HG03571 (cell line): ENCODE data around the gene GHITM.
"Not testable (repeated sequence)": the region's sequence is repeated elsewhere in the genome, so short reads cannot be mapped to it uniquely, and the experiment has no call there.

Source experiments
- ATAC-seq: cut with Tn5 transposase; IDR thresholded peaks from one replicate; pipeline ENCODE4 v1.9.1; 2021; ENCODE audit not compliant: unreplicated experiment

Gene GHITM

DNA sequence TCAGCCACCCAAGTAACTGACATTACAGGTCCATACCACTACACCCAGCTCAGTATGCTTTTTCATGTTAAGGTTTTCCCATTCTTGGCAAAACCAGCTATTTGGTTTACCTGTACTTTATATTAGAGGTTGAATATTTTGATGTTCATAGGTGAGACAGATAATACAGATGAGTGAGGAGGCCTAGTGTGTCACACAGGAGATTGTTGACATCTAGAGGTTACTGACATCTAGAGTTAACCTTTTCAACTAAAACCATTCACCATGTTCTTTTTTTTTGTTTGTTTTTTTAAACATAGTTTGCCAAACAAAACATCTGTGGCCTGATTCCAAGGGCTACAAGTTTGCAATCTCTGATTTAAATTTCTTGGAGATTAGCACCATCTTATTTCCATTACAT lies 8.0 kb downstream of the GHITM start:
- ATAC-seq: no peak

DNA sequence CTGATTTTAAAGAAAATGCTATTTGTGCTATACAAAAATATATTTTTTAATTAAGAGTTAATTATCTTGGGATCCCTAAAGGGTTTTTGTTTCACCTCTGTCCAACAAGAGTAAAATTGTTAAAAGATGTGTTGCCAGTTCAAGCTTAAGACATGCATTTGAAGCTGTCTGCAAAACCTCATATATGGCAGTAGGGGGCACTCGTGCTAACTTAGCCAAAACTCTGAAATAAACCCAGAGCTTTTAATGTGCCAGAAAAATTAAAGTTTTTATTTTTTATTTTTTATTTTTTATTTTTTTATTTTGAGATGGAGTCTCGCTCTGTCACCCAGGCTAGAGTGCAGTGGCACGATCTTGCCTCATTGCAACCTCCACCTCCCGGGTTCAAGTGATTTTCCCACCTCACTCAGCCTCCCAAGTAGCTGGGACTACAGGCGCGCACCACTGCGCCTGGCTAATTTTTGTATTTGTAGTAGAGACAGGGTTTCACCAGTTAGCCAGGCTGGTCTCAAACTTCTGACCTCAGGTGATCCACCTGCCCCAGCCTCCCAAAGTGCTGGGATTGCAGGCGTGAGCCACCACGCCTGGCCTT lies 8.8 kb downstream of the GHITM start:
- not testable (repeated sequence) for ATAC-seq

DNA sequence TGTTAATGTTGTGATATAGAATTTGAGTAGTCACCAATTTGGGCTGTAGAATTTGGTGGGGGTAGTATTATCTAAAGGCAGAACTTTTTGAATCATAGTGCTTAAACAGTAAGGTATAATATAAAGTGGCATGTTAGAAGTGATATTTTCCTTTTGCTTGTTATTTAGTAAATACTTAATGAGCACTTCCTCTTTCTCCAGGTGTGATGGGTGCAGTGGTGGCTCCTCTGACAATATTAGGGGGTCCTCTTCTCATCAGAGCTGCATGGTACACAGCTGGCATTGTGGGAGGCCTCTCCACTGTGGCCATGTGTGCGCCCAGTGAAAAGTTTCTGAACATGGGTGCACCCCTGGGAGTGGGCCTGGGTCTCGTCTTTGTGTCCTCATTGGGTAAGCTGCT lies 10.5 kb downstream of the GHITM start:
- ATAC-seq: no peak

DNA sequence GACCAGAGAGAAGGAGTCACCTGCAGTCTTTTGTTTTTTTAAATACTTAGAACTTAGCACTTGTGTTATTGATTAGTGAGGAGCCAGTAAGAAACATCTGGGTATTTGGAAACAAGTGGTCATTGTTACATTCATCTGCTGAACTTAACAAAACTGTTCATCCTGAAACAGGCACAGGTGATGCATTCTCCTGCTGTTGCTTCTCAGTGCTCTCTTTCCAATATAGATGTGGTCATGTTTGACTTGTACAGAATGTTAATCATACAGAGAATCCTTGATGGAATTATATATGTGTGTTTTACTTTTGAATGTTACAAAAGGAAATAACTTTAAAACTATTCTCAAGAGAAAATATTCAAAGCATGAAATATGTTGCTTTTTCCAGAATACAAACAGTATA lies 13.5 kb downstream of the GHITM start:
- no peak for ATAC-seq

DNA sequence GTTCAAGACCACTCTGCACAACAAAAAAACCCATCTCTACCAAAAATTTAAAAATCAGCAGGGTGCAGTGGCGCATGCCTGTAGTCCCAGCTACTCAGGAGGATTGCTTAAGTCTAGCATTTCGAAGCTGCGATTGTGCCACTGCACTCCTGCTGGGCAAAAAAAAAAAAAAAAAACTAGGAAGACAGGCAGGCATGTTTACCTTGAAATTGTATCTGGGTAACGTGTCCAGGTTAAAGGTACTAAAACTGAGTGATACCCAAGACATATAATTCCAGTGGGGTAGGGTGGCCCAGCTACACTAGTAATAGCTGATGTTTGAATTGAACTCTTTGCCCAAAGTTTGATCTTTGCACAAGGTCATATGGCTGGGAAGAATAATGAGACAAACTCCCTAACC lies 16.2 kb downstream of the GHITM start:
- no peak for ATAC-seq

DNA sequence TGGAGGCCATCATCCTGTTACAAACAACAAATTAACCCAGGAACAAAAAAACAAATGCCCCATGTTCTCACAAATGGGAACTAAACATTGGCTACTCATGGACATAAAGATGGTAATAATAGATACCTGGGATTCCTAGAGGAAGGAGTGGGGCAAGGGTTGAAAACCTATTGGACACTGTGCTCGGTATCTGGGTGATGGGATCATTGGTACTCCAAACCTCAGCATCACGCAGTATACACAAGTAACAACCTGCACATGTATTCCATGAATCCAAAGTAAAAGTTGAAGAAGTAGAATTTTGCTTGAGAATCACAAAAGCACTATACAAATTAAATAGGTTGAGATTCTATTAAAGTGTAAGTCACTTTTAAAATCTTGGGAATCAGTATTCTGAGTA lies 16.7 kb downstream of the GHITM start:
- no peak for ATAC-seq

DNA sequence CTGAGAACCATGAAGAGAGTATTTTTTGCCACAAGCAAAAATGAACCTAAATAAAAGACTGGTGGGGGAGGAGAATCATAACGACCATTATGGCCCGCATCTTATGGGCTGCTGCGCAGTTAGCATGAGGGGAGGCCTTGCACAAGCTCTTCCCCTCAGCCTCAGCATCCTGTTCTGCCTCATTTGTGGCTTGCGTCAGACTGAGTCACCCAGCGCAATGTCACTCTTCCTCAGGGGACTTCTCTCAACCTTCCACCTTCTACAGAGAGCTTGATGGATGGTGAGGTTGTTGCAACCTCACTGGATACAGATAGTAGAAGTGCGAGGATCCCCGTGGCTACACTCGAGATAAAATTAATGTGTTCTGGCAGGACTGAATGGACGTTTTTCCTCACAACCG lies 17.5 kb downstream of the GHITM start:
- ATAC-seq: no peak

DNA sequence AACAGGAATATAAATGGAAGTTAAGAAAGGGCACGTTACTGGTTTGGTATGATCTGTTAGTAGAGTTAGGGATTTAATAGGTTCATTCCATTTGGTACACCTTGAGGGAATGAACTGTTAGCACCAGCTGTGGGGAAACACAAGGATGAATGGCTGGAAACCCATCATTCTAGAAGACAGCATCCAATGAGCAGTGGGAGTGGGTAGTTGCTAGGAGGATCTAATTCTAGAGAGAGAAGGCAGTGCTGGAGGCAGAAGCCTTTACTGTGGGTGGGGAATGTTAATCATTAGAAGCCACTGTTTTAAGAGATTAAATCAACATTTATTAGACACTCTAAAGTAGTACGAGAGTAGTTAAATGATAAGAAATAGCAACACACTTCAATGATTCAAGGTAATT lies 18.8 kb downstream of the GHITM start:
- no peak for ATAC-seq

DNA sequence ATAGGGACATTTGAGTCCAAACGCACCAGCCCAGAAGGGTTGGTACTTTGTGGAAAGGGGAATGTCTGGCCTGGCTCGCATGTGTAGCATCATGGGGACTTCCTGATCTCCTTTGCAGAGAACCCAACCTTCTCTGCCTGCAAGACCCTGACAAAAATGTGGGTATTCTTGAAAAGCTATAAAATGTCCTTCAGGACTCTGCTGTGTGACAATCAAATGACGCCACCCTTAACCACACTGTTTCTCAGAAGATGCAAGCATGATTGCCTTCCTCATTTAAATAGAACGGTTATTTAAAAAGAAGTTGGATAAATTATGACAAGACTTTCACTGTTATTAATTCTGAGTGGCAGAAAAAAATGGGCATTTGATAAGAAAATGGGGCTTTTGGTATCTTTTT lies 19.2 kb downstream of the GHITM start:
- no peak for ATAC-seq

DNA sequence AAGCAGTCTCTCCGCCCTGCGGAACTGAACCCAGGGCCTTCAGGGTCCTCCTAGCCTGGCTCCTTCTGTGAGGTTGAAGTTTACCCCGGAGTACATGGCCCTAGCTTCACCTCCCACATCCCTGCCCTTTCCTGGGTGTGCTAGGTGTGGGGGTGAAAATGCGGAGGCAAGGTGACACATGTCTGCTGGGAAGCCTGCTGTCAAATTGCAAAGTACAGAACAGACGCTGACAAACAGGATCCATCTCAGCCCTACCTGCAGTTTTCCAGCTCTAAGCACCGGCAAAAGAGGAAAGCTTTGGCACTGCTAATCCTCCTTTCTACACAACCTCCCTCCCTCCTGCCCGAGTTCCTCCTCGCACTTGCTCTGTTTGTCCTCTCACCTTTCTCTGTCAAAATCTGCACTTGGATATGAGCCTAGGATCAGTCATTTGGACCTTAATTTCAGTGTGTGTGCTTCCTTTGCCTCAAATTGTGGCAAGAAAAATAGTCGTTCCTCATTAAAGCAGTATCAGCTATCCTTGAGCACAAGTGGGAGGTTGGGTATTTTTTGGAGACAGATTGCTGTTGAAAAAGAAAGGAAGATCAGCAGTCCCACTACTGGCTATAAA lies 19.9 kb downstream of the GHITM start:
- ATAC-seq: no peak

DNA sequence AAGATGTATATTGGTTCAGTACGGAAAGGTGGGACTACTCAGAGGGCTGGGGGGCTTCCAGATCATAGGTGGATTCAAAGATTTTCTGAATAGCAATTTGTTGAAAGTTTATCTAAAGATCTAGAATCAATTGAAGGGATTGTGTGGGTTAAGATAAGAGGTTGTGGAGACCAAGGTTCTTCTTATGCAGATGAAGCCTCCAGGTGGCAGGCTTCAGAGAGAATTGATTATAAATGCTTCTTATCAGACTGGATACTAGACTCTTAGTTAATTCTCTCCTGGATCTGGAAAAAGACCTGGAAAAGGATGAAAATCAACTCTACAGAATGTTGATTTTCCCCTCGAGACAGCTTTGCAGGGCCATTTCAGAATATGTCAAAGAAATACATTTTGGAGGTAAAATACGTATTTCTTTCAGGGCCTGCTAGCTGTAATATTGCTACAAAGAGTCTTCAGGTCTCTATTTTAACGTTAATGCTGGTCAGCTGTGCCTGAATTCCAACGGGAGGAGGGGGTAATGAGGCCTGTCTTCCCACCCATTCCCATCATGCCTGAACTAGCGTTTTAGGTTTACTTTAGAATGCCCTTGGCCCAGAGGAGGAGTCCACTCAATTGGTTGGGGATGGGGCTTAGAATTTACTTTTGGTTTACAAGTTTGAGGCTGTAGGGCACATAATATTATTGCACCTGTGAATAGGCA lies 21.5 kb downstream of the GHITM start:
- ATAC-seq: no peak

DNA sequence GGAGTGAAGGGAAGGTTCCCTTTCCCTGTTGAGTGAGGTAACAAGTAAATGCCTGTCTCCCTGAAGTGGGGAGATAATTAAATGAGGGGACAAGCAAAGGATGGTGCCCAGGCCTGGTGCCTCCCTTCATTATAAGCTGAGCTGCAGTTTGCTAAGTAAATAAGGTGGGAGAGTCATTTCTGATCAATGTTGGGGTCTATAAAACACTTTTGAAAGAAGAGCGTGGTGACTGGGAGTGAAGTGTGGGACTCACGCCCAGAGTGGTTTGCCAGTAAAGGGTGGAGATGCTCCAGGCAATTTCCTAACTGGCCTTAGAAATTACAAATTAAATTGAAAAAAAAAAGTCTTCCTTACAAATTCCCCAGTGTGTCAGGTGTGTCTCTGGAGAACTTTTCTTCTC lies 24.7 kb downstream of the GHITM start:
- no peak for ATAC-seq

DNA sequence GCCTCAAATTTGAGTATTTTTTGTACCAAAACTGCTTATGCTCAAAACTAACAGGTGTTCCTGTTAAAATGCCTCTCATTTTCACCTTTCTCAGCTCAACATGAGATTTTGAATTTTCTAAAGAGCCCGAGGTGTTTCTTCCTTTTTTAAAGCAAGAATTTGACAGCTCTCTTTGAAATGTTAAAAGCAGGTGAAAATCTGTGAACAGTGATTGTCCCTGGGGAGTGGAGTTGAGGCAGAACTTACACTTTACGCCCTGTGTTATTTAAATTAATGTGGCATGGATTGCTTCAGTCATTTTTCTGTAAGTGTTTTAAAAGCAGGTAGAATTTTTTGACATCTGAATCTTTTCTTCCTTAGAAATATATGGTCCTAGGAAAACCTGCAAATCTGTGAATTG lies 25.1 kb downstream of the GHITM start:
- no peak for ATAC-seq

DNA sequence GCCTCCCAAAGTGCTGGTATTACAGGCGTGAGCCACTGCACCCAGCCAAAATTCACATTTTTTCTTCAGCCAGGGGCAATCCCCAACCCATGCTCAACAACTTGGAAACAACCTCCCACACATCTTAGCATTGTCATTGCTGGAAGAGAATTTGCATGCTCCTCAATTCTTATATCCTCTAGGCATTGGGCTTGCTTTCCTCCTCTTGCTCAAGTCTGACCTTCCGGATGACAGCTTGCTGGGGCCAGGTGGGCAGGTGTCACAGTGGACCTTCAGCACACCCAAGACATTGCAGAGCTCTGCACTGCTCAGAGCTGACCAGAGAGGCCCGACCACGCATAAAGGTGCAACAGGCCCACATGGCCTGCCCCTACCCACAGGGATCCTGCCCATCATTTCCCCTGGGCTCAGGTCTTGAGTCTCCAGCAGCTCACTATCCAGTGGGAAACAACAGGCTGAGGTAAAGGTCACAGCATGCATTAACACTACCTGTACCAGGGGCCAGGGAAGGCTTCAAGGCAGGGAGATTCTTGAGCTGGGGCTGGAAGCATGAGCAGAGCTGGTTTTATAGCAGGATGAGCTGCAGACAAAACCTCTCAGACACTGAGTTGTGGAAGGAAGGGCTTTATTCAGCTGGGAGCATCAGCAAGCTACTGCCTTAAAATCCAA lies 27.4 kb downstream of the GHITM start:
- peak; percentile 41 for ATAC-seq

DNA sequence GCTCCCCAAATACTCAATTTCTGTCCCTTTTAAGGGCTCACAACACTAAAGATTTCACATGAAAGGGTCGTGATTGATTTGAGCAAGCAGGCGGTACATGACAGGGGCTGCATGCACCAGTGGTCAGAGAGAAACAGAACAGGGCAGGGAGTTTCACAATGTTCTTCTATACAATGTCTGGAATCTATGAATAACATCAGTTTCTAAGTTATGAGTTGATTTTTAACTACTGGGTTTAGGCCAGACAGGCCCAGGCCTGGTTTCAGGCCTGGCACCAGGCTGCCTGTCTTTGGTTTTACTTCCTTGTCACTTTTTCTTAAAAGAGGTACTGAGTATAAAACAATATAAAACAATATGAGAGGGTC lies 28.0 kb downstream of the GHITM start:
- peak; percentile 11 for ATAC-seq

DNA sequence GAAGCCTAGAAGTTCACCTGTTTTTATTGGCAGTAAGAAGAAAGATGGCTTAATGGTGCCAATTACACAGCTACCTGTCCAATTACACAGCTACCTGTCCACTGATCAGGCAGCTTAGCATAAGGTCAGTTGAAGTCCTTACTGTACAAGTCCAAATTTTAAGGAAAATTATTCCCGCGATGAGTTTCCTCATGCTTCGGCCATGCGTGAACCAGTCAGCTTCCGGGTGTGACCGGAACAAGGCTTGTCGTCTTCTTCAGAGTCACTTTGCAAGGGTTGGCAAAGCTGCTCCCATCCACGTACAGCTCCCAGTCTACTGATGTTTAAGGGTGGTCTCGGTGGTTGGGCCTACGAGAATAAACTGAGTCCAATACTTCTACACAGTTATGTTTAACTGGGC lies 29.1 kb downstream of the GHITM start:
- ATAC-seq: not testable (repeated sequence)

DNA sequence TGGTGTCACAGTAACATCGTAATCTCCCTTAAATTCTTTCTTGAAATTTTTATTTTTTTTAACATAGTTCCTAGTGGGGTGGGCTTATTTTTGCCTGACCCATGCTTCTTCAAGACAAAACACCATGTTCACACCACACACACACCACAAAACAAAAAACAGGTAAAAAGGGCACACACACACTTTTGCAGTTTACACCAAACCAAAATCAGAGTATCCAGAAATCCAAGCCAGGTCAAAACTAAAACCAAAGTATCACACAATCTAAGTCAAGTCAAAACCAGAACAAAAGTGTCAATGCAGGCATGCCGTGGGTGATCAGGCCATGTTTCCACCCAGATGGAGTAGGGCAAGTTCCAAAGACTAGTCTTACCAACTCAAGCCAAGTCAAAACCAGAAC lies 31.9 kb downstream of the GHITM start:
- not testable (repeated sequence) for ATAC-seq

DNA sequence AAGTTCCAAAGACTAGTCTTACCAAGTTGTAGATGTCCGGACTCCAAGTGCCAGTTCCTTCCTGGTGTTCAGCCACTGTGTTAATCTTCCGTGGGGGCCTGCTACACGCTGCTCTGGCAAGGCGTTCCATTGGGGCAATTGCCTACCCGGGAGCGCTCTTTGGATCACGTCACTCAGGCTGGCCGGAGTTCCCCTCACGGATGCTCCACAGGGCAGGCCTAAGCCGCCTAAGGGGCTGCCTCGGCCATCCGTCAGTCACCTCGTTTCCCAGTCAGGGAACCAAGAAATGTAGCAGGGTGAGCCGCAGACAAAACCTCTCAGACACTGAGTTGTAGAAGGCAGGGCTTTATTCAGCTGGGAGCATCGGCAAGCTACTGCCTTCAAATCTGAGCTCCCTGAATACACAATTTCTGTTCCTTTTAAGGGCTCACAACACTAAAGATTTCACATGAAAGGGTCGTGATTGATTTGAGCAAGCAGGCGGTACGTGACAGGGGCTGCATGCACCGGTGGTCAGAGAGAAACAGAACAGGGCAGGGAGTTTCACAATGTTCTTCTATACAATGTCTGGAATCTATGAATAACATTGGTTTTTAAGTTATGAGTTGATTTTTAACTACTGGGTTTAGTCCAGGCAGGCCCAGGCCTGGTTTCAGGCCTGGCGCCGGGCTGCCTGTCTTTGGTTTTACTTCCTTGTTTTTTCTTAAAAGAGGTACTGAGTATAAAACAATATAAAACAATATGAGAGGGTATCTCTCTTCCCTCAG lies 32.6 kb downstream of the GHITM start:
- ATAC-seq: peak; percentile 35

DNA sequence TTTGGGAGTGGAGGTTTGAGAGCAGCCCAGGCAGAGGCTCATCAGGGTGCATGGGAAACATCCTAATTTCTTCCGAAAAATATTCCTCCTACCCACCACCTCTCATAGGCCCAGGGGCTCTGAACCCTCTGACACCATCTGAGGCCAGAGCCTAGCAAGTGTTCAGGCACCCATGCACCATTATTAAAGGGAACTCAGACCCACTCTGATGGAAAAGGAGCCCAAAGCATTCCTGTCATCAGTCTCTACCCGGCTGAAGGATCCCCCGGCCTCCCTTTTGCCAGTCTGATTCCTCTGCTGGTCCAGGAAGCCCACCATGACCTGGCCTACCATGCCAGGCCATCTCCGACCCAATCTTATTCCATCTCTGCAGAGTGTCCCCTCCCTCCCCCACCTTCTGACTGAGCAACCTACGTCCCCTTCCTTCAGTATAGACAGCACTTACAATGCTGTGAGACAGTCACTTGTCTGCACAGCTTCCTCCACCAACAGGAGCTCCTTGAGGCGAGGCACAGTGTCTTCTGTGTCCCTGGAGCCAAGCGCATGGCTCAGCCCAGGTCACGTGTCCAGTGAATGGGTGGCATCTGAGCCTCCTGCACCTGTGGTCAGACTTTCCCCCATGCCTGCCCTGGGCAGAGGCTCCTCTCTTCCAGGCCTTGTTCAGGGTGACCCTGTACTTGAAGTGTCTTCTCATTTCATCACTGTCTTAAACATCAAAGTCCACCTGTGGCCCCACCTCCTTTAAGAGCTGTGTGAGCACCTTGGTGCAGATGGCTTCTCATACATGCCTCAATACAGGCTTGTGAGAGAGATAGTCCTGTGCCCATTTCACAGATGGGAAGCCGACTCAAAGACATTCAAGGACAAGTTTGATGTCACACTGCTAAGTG lies 33.4 kb downstream of the GHITM start:
- ATAC-seq: peak; percentile 47

DNA sequence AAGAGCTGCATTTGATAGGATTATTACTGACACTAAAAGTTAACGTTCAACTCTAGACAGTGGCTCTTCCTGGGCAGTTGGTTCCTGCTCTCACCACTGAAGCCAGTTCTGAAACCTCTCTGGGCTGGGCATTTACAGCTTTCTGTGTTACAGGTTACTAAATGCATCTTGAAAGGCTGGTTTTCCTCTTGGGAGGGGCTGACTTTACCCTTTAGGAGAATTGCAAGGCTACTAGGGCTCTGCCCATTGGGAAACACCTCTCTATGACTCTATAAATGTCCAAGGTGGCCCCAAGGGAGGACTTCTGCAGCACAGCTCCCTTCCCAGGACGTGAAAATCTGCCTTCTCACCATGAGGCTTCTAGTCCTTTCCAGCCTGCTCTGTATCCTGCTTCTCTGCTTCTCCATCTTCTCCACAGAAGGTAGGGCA lies 34.2 kb downstream of the GHITM start, which contains the start of gene GPR15LG:
Gene GPR15LG, plus strand, starts transcription at position 301 of the 429 bp plus-strand sequence. Its CDS starts 51 bp downstream, at position 352.
- peak; percentile 66 for ATAC-seq
